Measurements from ENCODE around the gene PKM.

Gene PKM

DNA sequence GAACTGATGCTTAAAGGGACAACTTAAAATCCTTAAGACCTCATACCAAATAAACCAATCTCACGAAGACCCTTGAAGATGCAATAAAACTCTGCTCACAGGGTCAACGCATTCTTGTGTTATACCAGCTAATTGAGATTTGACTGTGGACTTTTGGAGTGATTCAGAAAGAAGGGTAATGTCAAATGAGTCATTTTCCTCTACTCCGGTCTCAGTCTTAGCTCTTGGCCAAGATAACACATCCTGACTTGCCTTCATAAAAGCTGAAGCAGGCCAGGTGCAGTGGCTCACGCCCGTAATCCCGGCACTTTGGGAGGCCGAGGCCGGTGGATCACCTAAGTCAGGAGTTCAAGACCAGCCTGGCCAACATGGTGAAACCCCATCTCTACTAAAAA is 3.8 kb downstream of the PKM start:
- Mint-ChIP-seq H3K9me3 (no peaks in the 10 kb centered on the region), H3K27ac (peak overlapping the region; percentile 98), H3K36me3 (ENCODE audit: low read depth) (peaks cover 81% of the 10 kb centered on the region), H3K27me3 (no peaks in the 10 kb centered on the region), H3K4me1 (ENCODE audit: low read depth) (peaks cover 53% of the 10 kb centered on the region), H3K4me3 (peak overlapping the region; percentile 94)
- DNase-seq: peak; percentile 75

DNA sequence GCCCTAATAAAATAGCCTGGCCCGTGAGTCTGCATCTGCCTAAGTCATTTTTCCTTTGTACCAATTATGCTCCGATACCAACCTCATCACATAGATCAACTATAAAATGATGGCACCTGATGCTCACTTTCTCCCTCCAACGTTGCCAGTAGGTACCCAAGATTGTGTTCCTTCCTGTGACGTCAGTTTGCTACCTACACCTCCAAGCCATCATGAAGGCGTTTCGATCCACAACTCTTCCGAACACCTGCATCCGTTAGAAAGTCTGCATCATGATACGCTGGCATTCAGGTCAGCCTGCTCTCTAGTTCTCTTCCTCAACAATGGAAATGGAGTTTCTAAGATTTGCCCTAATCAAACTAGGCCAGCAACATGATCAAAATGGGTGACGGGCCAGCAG is 7.7 kb downstream of the PKM start:
- Mint-ChIP-seq H3K4me3 (peak overlapping the region; percentile 48), H3K27ac (peak overlapping the region; percentile 83), H3K36me3 (ENCODE audit: low read depth) (peaks cover 93% of the 10 kb centered on the region), H3K4me1 (ENCODE audit: low read depth) (peaks cover 81% of the 10 kb centered on the region), H3K9me3 (no peaks in the 10 kb centered on the region), H3K27me3 (no peaks in the 10 kb centered on the region)
- no peak for DNase-seq

DNA sequence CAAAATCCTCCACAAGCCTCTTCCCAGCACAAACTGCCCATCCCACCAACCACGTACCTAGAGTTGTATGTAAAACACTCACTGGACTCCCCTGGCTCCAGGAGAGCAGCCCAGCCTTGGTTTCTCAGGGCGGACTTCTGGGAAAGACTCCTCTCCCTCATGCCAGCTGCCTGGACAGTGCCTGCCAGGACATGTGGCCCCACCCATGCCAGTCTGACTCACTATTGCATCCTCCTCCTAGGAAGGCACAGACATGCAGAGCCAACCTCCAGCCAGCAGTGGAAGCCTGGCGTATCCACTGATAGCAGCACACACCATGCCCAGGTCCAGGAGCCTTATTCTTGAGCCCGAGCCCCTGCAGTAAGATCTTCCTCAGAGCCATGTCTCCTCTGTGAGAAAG is 8.6 kb downstream of the PKM start:
- H3K4me3 Mint-ChIP-seq: peak overlapping the region; percentile 48
- H3K9me3 Mint-ChIP-seq: no peaks in the 10 kb centered on the region
- H3K27ac Mint-ChIP-seq: peak overlapping the region; percentile 83
- peaks cover 79% of the 10 kb centered on the region for H3K4me1 Mint-ChIP-seq (ENCODE audit: low read depth)
- DNase-seq: no peak
- no peaks in the 10 kb centered on the region for H3K27me3 Mint-ChIP-seq
- peaks cover 93% of the 10 kb centered on the region for H3K36me3 Mint-ChIP-seq (ENCODE audit: low read depth)

DNA sequence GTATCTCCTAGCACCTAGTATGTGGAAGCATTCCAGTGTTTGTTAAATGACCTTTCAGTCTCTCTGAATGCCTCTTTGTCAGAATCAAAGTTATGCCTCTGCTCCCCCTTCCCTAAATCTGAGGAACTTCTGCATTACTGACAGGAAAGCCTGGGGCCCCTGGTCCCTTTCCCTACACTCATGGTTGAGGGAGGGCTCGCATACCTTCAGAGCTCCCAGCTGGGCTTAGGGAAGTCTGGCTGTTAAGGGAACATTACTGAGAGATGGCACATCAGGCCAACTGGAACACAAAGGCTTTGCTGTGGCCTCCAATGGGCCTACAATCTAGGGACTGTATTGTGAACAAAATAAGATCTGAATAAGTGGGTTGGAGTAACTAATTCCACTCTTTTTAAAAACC is 10.3 kb downstream of the PKM start:
- Mint-ChIP-seq H3K4me3 (no peak overlapping the region), H3K27ac (peak overlapping the region; percentile 86), H3K4me1 (ENCODE audit: low read depth) (peaks cover 70% of the 10 kb centered on the region), H3K36me3 (ENCODE audit: low read depth) (peaks cover 94% of the 10 kb centered on the region), H3K27me3 (no peaks in the 10 kb centered on the region), H3K9me3 (no peaks in the 10 kb centered on the region)
- DNase-seq: no peak

DNA sequence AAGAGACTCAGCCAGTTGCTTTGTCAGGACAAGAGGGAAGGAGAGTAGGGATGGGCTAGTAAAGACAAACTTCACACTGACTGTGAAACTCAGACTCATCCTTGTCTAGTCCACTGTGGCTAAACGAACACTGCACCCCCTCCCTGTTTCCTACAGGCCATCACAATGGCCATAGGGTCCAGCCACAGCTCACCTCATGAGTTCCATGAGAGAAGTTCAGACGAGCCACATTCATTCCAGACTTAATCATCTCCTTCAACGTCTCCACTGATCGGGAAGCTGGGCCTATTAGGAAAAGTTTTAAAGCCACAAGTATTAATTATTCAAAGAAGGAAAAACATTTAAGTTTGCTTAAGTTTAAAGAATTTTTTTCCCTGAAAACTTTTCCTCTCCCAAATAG is 13.8 kb downstream of the PKM start:
- no peaks in the 10 kb centered on the region for H3K9me3 Mint-ChIP-seq
- no peaks in the 10 kb centered on the region for H3K27me3 Mint-ChIP-seq
- H3K4me3 Mint-ChIP-seq: no peak overlapping the region
- peak overlapping the region; percentile 88 for H3K27ac Mint-ChIP-seq
- H3K4me1 Mint-ChIP-seq (ENCODE audit: low read depth): peaks cover 47% of the 10 kb centered on the region
- DNase-seq: no peak
- H3K36me3 Mint-ChIP-seq (ENCODE audit: low read depth): peaks cover 99% of the 10 kb centered on the region

DNA sequence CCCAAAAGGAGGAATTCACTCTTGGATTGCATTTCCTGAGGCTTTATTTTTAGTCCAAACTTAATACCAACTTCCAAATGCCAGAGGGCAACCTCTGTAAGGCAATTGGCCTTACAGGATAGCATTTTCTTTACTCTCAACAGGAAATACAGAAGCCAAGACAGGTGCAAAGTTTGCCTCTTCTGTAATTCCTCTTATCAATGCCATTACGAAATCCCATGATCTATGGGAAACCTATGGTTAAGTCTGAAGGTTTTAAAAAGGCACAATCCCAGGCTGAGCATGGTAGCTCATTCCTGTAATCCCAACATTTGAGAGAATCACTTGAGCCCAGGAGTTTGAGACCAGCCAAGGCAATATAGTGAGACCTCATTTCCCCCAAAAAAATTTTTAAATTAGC is 14.9 kb downstream of the PKM start:
- H3K4me3 Mint-ChIP-seq: no peak overlapping the region
- H3K9me3 Mint-ChIP-seq: no peaks in the 10 kb centered on the region
- DNase-seq: no peak
- H3K36me3 Mint-ChIP-seq (ENCODE audit: low read depth): peaks cover 100% of the 10 kb centered on the region
- H3K27me3 Mint-ChIP-seq: no peaks in the 10 kb centered on the region
- peak overlapping the region; percentile 63 for H3K27ac Mint-ChIP-seq
- H3K4me1 Mint-ChIP-seq (ENCODE audit: low read depth): peaks cover 37% of the 10 kb centered on the region

DNA sequence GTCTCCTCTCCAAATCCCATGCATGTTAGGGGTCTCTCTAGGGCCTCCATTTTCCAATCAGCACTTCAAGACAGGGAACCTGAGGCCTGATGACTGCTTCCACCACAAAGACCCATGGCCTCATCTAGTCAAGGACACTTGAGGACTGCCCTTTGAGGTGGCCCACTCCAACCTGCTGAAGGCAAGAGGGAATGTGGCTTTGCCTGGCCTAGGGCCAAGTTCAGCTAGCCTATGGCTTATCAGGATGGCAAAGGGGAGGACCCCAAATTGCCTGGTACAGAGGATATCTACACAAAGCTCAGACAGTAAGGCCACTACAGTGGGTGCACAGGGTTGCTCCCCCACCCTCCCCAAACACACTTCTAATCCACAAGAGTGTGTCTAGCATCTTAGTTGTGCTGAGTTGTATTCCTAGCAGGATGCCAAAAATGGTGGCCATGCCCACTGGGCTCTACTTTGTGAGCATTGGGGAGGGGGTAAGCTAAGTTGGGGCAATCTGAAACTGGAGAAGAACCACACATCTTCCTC is 23.4 kb downstream of the PKM start:
- no peak for DNase-seq
- no peaks in the 10 kb centered on the region for H3K9me3 Mint-ChIP-seq
- peaks cover 48% of the 10 kb centered on the region for H3K4me1 Mint-ChIP-seq (ENCODE audit: low read depth)
- peak overlapping the region; percentile 71 for H3K27ac Mint-ChIP-seq
- no peaks in the 10 kb centered on the region for H3K27me3 Mint-ChIP-seq
- no peak overlapping the region for H3K4me3 Mint-ChIP-seq
- H3K36me3 Mint-ChIP-seq (ENCODE audit: low read depth): peaks cover 99% of the 10 kb centered on the region

DNA sequence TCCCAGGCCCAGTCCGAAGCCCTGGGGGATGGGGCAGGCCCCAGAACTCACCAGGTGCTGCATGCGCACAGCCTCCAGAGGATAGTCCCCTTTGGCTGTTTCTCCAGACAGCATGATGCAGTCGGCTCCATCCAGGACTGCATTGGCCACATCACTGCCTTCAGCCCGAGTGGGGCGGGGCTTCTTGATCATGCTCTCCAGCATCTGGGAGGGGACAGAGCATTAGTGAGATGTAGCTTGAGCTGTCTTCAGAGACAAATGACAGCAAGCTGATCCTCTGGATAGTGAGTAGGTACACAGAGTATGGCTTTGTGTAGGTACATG is 24.4 kb downstream of the PKM start:
- H3K27me3 Mint-ChIP-seq: no peaks in the 10 kb centered on the region
- peaks cover 99% of the 10 kb centered on the region for H3K36me3 Mint-ChIP-seq (ENCODE audit: low read depth)
- no peak for DNase-seq
- peak overlapping the region; percentile 83 for H3K27ac Mint-ChIP-seq
- H3K4me1 Mint-ChIP-seq (ENCODE audit: low read depth): peaks cover 51% of the 10 kb centered on the region
- no peaks in the 10 kb centered on the region for H3K9me3 Mint-ChIP-seq
- H3K4me3 Mint-ChIP-seq: no peak overlapping the region

DNA sequence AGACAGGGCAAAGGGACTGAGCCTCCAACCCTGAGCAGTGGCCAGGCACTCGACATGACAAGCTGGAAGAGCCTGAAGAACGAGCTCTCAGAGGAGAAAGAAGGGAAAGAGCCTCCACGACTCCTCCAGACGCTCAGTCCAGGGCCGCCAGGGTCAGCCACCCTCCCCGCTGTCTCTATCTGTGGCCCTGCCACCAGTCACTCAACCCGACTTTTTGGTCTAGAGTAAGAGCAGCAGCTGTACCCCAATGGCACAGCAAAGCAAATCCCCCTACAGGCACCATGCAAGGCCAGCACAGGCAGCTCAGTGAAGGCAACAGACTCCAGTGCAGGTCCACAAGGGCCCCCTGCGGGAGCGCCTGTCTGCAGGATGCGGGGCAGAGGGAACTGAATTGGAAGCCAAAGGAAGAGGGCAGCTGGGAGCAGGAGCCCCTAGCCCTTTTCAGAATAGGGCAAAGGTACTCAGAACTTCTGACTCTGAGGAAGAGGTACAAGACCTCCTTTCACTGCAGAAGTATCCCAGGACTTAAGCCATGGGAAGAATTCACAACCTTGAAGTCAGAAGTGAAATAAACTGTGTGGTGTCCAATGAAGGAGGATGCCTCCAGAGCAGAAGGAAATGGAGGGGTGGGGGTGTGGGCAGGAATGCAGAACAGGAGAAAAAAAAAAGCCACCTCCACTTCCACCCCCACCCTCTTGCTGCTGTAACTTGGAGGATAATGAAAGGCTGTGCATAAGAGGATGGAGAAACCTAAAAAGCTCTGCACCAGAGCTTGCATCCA is 24.9 kb downstream of the PKM start:
- Mint-ChIP-seq H3K27me3 (no peaks in the 10 kb centered on the region), H3K4me3 (no peak overlapping the region), H3K9me3 (no peaks in the 10 kb centered on the region), H3K27ac (peak overlapping the region; percentile 83), H3K4me1 (ENCODE audit: low read depth) (peaks cover 51% of the 10 kb centered on the region), H3K36me3 (ENCODE audit: low read depth) (peaks cover 99% of the 10 kb centered on the region)
- no peak for DNase-seq

DNA sequence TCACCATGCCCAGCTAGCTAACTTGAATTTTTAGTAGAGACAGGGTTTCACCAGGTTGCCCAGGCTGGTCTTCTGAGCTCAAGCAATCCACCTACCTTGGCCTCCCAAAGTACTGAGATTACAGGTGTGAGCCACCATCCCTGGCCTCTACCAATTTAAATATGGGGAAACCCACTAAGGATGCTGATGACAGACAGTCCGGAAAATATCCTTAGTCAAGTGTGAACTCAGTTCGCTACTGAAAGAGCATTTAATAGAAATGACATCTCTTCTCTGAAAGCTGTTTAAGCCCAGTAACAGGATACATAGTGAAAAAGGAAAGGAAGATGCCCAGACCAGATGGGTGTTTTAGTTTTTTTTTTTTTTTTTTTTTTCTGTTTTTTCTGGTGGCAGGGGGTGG is 25.7 kb downstream of the PKM start:
- Mint-ChIP-seq H3K36me3 (ENCODE audit: low read depth) (peaks cover 99% of the 10 kb centered on the region), H3K27ac (peak overlapping the region; percentile 83), H3K4me3 (no peak overlapping the region)

DNA sequence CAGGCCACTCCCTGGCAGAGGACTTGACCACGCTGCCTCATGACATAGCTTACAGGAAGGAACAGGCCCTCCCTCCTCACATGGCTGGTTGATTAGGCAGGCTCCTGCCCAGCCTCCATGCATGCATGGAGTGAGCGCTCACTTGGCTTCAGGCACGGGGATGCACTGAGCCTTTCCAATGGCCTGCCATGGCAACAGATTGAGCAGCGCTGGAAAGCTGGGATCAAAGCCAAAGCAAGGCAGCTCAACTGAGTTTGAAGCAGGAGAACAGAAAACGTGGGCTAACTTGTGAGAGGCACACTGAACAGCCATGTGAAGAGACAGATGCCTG is 27.5 kb downstream of the PKM start:
- Mint-ChIP-seq H3K27ac (peak overlapping the region; percentile 89), H3K36me3 (ENCODE audit: low read depth) (peaks cover 100% of the 10 kb centered on the region), H3K4me1 (ENCODE audit: low read depth) (peaks cover 43% of the 10 kb centered on the region), H3K27me3 (no peaks in the 10 kb centered on the region), H3K9me3 (no peaks in the 10 kb centered on the region), H3K4me3 (no peak overlapping the region)
- DNase-seq: no peak

More for the DNA sequence above, 25.7 kb downstream of the PKM start:
- no peaks in the 10 kb centered on the region for H3K27me3 Mint-ChIP-seq
- peaks cover 49% of the 10 kb centered on the region for H3K4me1 Mint-ChIP-seq (ENCODE audit: low read depth)
- no peak for DNase-seq
- H3K9me3 Mint-ChIP-seq: no peaks in the 10 kb centered on the region

DNA sequence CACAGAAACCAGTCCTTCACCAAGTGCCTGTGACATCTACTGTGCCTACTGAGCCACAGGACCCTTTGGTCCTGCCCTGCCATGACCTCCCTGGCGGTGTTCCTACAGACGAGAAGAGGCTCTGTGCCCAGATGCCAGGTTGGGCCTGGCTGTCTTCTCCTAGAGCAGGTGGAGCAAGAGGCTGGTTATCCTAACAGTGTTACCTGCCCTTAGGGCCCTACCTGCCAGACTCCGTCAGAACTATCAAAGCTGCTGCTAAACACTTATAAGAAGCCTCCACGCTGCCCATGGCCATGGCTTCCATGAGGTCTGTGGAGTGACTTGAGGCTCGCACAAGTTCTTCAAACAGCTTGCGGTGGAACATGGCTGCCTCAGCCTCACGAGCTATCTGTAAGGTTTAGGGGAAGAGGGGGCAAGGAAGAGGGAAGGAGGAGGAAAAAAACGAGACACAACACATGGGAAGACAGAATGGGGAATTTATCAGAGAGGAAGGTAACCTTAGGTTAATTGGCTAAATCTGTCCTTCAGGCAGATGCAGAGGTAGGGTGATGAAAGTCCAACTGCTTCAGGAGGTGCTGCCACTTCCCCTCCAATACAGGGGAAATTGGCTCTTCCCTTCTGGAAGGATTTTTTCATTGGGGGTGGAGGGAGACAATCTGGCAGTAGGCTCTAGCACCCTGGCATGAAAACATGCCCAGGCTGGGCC is 28.0 kb downstream of the PKM start:
- H3K36me3 Mint-ChIP-seq (ENCODE audit: low read depth): peaks cover 100% of the 10 kb centered on the region
- H3K27ac Mint-ChIP-seq: peak overlapping the region; percentile 89
- H3K4me1 Mint-ChIP-seq (ENCODE audit: low read depth): peaks cover 45% of the 10 kb centered on the region
- H3K4me3 Mint-ChIP-seq: no peak overlapping the region
- peaks cover 3% of the 10 kb centered on the region for H3K27me3 Mint-ChIP-seq
- H3K9me3 Mint-ChIP-seq: no peaks in the 10 kb centered on the region
- DNase-seq: no peak

DNA sequence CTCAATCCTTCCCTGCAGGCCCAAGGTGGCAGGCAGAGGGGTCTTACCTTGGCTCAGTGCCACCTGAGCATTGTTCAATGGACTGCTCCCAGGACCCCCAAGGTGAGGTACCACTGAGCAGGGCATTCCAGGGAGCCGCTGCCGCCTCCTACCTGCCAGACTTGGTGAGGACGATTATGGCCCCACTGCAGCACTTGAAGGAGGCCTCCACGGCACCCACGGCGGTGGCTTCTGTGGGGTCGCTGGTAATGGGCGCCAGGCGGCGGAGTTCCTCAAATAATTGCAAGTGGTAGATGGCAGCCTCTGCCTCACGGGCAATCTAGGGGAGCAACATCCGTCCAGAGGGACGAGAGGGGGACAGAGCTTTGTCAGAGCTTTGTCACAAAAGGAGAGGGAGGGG is 28.7 kb downstream of the PKM start:
- Mint-ChIP-seq H3K4me1 (ENCODE audit: low read depth) (peaks cover 47% of the 10 kb centered on the region), H3K27ac (peak overlapping the region; percentile 59), H3K27me3 (peaks cover 6% of the 10 kb centered on the region)

DNA sequence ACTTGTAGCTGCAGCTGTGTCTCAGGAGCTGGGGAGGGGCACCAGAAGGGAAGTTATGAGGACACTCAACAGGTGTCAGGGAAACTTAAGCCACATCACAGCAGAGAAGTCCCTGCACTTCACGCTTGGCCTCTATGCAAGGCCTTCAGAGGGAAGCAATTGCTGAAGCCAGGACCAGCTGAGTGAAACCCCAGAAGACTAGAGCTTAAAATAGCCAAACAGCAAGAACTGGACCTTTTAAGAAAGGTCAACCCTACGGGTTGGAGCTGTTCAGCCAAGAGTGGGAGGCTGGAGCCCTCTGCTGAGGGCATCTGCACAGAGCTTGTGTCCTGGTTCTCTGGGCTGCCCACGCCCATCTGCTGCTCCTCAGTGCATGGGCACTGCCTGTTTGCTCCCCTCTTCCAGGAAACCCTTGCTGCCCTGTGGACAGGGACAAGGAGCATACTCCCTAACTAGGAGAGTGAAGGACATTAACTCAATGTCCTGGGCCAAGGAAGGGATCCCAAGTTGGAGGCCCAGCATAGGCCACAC is 29.5 kb downstream of the PKM start:
- Mint-ChIP-seq H3K4me1 (ENCODE audit: low read depth) (peaks cover 39% of the 10 kb centered on the region), H3K9me3 (no peaks in the 10 kb centered on the region), H3K27me3 (peaks cover 12% of the 10 kb centered on the region), H3K27ac (peak overlapping the region; percentile 73), H3K36me3 (ENCODE audit: low read depth) (peaks cover 87% of the 10 kb centered on the region), H3K4me3 (no peak overlapping the region)
- DNase-seq: no peak

More for the DNA sequence above, 28.7 kb downstream of the PKM start:
- H3K4me3 Mint-ChIP-seq: no peak overlapping the region
- DNase-seq: no peak
- peaks cover 96% of the 10 kb centered on the region for H3K36me3 Mint-ChIP-seq (ENCODE audit: low read depth)
- no peaks in the 10 kb centered on the region for H3K9me3 Mint-ChIP-seq
